ENCODE results near the gene TTF1.

TTF1 gene

DNA sequence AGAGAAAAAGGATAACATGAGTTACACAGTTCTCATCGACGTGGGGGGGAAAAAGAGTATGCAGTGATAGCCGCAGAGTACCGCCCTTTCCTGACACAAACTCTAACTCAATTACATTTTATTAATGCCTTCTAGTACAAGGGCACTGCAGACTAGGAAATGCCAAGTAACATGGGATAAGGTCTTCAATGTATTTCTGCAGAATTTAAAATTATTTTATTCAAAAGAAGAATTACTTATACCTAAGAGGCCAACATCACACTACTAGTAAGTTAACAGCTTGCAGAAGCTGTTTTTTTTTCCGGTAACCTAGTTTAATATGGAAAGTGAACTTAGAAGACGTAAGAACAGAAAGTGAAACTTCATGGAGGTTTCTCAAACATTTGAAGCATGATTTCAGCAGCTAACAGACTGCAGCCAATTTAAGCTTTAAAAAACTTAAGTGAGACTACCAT lies 55.8 kb downstream of the TTF1 start:
- TF ChIP-seq, protein P1, sequence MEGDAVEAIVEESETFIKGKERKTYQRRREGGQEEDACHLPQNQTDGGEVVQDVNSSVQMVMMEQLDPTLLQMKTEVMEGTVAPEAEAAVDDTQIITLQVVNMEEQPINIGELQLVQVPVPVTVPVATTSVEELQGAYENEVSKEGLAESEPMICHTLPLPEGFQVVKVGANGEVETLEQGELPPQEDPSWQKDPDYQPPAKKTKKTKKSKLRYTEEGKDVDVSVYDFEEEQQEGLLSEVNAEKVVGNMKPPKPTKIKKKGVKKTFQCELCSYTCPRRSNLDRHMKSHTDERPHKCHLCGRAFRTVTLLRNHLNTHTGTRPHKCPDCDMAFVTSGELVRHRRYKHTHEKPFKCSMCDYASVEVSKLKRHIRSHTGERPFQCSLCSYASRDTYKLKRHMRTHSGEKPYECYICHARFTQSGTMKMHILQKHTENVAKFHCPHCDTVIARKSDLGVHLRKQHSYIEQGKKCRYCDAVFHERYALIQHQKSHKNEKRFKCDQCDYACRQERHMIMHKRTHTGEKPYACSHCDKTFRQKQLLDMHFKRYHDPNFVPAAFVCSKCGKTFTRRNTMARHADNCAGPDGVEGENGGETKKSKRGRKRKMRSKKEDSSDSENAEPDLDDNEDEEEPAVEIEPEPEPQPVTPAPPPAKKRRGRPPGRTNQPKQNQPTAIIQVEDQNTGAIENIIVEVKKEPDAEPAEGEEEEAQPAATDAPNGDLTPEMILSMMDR (conservative IDR thresholded peaks at IDR 0.05; ENCODE audit: low read length): no peak
- DNase-seq (ENCODE audit: low read depth): peak; percentile 22
- H3K4me3 ChIP-seq (ENCODE audit: low read length): peak overlapping the region; percentile 27

DNA sequence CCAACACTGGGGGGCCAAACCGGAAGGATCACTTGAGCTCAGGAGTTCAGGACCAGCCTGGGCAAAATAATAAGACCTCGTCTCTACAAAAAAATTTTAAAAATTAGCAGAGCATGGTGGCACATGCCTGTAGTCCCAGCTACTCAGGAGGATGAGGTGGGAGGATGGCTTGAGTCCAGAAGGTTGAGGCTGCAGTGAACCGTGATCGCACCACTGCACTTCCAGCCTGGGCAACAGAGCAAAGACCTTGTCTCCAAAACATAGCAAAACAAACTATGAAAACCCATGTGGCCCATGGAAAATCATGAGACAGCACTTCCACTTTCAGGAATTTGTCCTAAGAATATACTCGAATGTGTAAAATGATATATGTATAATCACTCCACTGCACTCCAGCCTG lies 58.0 kb downstream of the TTF1 start:
- no peak for DNase-seq (ENCODE audit: low read depth)
- TF ChIP-seq, protein P1 (conservative IDR thresholded peaks at IDR 0.05; ENCODE audit: low read length): no peak
- no peak overlapping the region for H3K4me3 ChIP-seq (ENCODE audit: low read length)

DNA sequence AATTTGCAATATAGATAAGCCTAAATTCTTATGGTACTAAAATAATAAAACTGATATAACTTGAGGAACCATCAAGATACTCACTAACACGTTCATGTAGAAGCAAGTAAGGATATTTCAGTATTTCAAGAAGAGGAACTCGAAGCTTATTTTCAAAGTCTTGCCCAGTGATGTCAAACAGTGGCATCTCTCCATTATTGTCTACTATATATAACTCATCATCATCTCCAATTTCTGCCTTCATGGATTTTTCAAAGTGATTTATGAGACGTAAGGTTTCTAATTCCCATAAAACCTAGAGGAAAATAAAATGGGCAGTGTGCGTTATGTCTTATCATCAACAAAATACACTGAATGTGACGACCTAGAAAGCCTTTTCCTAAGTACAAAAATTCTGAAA lies 60.5 kb downstream of the TTF1 start:
- TF ChIP-seq, protein P1 (conservative IDR thresholded peaks at IDR 0.05; ENCODE audit: low read length): no peak
- H3K4me3 ChIP-seq (ENCODE audit: low read length): no peak overlapping the region
- DNase-seq (ENCODE audit: low read depth): no peak

DNA sequence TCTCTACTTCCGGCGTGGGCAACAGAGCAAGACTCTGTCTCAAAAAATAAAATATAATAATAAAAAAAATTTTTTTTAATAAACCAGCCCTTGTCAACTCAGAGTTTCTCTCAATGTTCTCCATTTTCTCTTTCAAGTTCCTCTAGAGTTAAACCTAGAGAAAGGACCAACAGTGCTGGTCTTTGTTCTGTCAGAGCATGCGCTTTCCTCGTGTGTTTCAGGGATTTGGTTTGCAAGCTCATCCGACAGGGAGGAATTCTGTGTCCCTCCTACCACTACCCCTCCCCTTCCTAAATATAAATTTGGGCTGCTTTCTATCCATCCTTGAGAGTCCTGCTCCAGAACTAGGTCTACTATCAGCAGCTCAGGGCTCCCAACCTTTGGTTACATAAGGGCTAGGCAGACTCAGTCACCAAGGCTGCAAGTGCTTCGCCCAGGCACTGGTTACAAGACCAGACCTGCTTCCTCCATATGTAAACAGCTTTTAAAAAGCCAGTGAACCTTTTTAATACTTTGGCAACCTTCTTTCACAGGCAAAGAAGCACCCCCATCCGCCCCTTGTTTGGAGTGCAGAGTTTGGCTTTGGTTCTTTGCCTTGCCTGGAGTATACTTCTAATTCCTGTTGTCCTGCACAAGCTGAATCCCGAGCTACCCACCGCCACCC lies 65.3 kb downstream of the TTF1 start:
- H3K4me3 ChIP-seq (ENCODE audit: low read length): no peak overlapping the region
- TF ChIP-seq, protein P1 (conservative IDR thresholded peaks at IDR 0.05; ENCODE audit: low read length): no peak
- DNase-seq (ENCODE audit: low read depth): no peak

DNA sequence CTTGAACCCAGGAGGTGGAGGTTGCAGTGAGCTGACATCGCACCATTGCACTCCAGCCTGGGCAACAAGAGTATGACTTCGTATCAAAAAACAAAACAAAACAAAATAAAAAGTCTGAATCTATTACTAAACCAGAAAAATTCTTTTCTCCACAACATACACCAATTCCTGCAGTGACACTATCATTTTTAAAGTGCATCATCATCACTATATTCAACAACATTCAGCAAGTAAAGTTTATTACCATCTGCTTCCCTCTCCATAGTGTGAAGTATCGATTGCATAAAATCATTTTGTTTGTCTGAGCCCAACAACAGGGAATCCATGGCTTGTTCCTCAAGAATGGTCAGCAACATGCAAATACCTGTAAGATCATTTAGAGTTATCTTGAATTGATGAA lies 72.3 kb downstream of the TTF1 start:
- H3K4me3 ChIP-seq (ENCODE audit: low read length): no peak overlapping the region
- TF ChIP-seq, protein P1 (conservative IDR thresholded peaks at IDR 0.05; ENCODE audit: low read length): no peak
- DNase-seq (ENCODE audit: low read depth): no peak

DNA sequence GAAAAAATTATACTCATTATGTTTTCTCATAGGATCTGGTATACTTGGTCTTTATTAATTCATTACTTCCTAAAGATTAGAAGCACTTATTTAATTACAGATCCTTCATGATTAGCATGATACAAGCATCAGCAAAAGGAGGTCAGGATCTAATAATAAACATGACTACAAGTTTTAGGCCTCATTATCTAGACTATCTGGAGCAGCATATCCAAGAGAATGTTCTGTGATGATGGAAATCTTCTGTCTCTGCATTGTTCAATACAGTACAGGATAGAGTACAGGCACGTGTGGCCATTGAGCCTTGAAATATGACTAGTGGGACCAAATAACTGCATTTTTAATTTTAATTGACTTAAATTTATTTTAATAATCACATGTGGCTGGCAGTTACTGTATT lies 73.1 kb downstream of the TTF1 start:
- TF ChIP-seq, protein P1 (conservative IDR thresholded peaks at IDR 0.05; ENCODE audit: low read length): no peak
- no peak overlapping the region for H3K4me3 ChIP-seq (ENCODE audit: low read length)
- no peak for DNase-seq (ENCODE audit: low read depth)

DNA sequence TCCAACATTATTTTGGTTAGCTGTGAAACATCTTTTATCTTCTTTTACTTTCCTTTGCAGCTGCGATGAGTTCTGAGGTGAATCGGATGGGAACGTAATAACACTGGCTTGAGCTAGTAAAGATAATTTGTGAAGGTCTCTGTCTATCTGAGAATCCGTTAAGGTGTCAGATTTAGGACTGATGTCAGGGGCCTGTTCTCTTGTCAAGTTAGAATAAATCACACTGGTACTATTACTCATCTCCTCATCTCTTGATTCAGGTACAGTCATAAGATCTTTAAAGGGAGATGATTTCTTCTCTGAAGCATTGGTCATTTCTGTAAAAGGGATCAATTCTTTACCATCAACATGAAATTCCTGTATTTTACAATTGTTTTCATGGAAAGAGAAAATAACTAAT lies 78.1 kb downstream of the TTF1 start:
- no peak overlapping the region for H3K4me3 ChIP-seq (ENCODE audit: low read length)
- no peak for DNase-seq (ENCODE audit: low read depth)
- TF ChIP-seq, protein P1 (conservative IDR thresholded peaks at IDR 0.05; ENCODE audit: low read length): no peak
